Hepatocyte (in vitro differentiated cells): Measurements from ENCODE around the gene DHX58.

Experiments
- CTCF ChIP-seq: fragments of 200-600 bp; sonication (generic); IDR thresholded peaks from 2 replicates; pipeline ENCODE4 v1.5.1; 2016; ENCODE audit warnings: antibody characterized with exemption, mild to moderate bottlenecking; ENCODE audit not compliant: poor library complexity
- EZH2 ChIP-seq: fragments of 200-600 bp; sonication (generic); IDR thresholded peaks from 2 replicates; pipeline ENCODE4 v1.6.1; 2016; ENCODE audit warnings: antibody characterized with exemption, mild to moderate bottlenecking, borderline replicate concordance

- no peak for TF ChIP-seq CTCF
- TF ChIP-seq EZH2: no peak
Measured at GRCh38 chr17:42071810-42072209, 40.7 kb downstream of the DHX58 start.
